NB4 (cell line): Measurements from ENCODE around the gene MINDY1.
A peak's percentile ranks its signal among the peaks of the same experiment; 100 is the strongest.

Source experiments
- DNase-seq: peaks from one replicate; pipeline ENCODE4 v3.0.0; 2010; ENCODE audit warnings: low read depth
- H3K4me3 ChIP-seq: one replicate; pipeline ENCODE4 v1.5.1; 2011; ENCODE audit warnings: mild to moderate bottlenecking, low read depth, low read length, moderate library complexity
- CTCF ChIP-seq: IDR thresholded peaks from one replicate; pipeline ENCODE4 v1.5.1; 2012; ENCODE audit warnings: low read depth, low read length
- MAX ChIP-seq: IDR thresholded peaks from 2 replicates; pipeline ENCODE4 v1.6.1; 2011; ENCODE audit warnings: low read depth, low read length
- MYC ChIP-seq: IDR thresholded peaks from 2 replicates; pipeline ENCODE4 v1.6.1; 2011; ENCODE audit warnings: low read depth, low read length
- POLR2A ChIP-seq: IDR thresholded peaks from 2 replicates; pipeline ENCODE4 v1.6.1; 2011; ENCODE audit warnings: mild to moderate bottlenecking; ENCODE audit not compliant: insufficient read length; ENCODE audit errors: extremely low read depth

MINDY1 gene

GRCh38 chr1:151026460-151026859 is 19.8 kb upstream of the MINDY1 start:
- H3K4me3 ChIP-seq, result no peak overlapping the region
- TF ChIP-seq CTCF, result no peak
- TF ChIP-seq MAX, result no peak
- TF ChIP-seq POLR2A, result no peak
- no peak for TF ChIP-seq MYC

DNA sequence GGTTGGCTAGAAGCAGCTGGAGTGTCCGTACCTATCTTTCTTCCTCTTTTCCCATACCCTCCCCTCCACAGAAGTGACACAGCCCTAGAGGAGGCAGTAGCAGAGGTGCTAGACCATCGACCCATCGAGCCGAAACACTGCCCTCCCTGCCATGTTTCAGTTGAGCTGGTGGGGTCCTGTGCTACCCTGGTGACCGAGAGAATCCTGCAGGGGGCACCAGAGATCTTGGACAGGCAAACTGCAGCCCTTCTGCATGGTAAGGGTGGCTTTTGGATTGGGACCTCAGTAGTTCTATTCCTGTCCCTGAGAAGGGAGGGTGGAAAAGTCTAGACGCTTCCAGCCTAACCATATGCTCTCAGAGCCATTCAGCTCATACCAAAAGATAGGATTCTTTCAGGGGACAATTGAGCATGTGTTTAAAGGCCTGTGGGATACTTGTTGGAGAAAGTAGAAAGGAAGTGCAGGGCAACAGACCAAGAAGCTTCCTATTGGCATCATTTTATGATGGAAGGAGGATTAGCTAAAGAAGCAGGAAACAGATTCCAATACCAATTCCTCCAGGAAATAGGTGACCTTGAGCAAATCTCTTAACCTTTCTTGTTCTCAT is 17.9 kb upstream of the MINDY1 start:
- DNase-seq, result peak; percentile 83
- TF ChIP-seq POLR2A (no peak), CTCF (peak; percentile 86)
- no peak overlapping the region for H3K4me3 ChIP-seq

More at GRCh38 chr1:151026460-151026859, 19.8 kb upstream of the MINDY1 start:
- DNase-seq, result no peak

DNA sequence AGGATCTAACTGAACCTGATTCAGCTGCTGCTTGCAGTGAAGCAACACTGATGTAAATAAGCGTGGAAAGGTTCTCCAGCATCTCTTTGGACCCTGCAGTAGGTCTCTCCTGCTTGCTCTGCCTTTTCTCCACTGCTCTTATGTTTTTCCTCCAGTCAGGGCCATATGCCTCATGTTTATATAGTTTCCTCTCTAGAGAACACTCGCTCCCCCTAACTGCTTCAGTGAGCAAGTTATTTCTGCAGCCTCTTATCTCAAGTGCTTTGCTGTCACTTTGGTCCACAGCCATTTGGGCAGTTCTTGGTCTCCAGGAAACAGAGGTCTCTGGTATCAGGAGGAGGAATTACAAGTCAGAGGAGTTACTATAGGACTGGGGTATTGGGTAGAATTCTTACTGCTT is 6.8 kb upstream of the MINDY1 start:
- TF ChIP-seq MYC (no peak), POLR2A (no peak), CTCF (no peak), MAX (no peak)
- DNase-seq, result no peak
- H3K4me3 ChIP-seq, result no peak overlapping the region

GRCh38 chr1:151012684-151013471 is 6.2 kb upstream of the MINDY1 start:
- DNase-seq, result no peak
- no peak for TF ChIP-seq CTCF
- no peak for TF ChIP-seq MAX
- no peak for TF ChIP-seq MYC
- TF ChIP-seq POLR2A, result no peak
- no peak overlapping the region for H3K4me3 ChIP-seq

DNA sequence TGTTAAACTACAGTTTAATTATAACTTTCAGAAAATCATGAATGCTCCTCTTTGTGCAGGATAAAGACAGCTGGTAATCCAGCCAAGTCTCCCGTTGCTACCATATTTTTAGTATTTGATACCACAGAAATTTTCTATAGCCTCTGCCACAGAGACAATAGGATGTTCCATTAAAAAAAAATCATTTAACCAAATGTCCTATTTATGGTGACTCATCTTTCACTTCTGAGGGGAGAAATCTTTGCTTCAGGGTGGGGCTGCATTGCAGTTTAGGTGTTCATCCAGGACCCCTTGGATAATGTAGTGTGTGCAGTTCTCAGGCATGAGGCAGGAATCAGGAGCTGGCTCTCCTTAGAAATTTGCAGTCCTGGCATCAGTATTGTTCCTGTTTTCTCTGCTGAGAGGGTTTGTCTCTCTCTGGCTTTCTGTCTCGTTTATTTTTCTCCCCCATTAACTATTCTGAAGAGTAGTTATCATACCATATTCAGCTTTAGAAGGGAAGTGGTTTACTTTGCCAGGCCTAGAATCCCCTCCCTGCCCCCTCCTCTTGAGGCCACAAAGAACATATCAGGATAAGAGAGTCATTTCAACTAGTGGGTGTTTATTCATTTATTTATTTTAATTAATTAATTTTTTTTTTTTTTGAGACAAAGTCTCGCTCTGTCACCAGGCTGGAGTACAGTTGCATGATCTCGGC is 4.6 kb upstream of the MINDY1 start:
- peak; percentile 23 for DNase-seq
- TF ChIP-seq MYC (no peak), MAX (no peak), CTCF (no peak), POLR2A (no peak)
- no peak overlapping the region for H3K4me3 ChIP-seq
